ENCODE measurements around the gene P2RY1. TPM values are rescaled to one million over a fixed set of nuclear protein-coding genes. Genes with fewer than 3 reads are reported as not detected.
A peak's percentile ranks its signal among the peaks of the same experiment; 100 is the strongest.

P2RY1 gene
- 0.28 and 0.49 TPM in 2 replicates for total RNA-seq (2022)
- percentile 43 among the genes with signal in this experiment for Bru-seq, nascent RNA
- BruChase-seq, experiment 1, labeled RNA remaining after a 6-hour chase, result percentile 58 among the genes with signal in this experiment
- BruChase-seq, experiment 2, labeled RNA remaining after a 2-hour chase, result percentile 54 among the genes with signal in this experiment
- long read RNA-seq, result 0 reads

- no peaks in the 10 kb centered on the region for H3K27me3 Mint-ChIP-seq (ENCODE audit: insufficient read depth, unreplicated experiment)
- ChIA-PET CTCF (interaction anchor here (0.6 to 2.2 kb wide), 23 partner anchors 8 to 517 kb away, joined by 3 to 20 read pairs (median 4); no protein-coding TSS in a partner anchor), POLR2A (interaction anchor here (0.6 to 2.4 kb wide), 15 partner anchors 11 to 439 kb away, joined by 3 to 12 read pairs (median 4); no protein-coding TSS in a partner anchor)
- peak; percentile 75 for DNase-seq (ENCODE audit: unreplicated experiment)
- intact Hi-C loops (cut with micrococcal nuclease), result loop anchor here (2.0 kb wide), 2 partner anchors 36 to 126 kb away; no protein-coding TSS in a partner anchor
- peaks cover 8% of the 10 kb centered on the region for H3K4me1 Mint-ChIP-seq (ENCODE audit: insufficient read depth, unreplicated experiment)
- BruUV-seq (replicated peaks), result no TSS peak
- peak within 1 kb of the TSS; percentile 54 for H3K27ac Mint-ChIP-seq (ENCODE audit: low read depth, unreplicated experiment)
- no peaks in the 10 kb centered on the region for H3K9me3 Mint-ChIP-seq (ENCODE audit: unreplicated experiment)
- no peaks in the 10 kb centered on the region for H3K36me3 Mint-ChIP-seq (ENCODE audit: insufficient read depth, unreplicated experiment)
- H3K4me3 Mint-ChIP-seq (ENCODE audit: unreplicated experiment), result peak within 1 kb of the TSS; percentile 96
- TF ChIP-seq CTCF (IDR thresholded peaks at IDR 0.05; ENCODE audit: unreplicated experiment), result peak; percentile 12
Observed at GRCh38 chr3:152834776-152835600, at the start of gene P2RY1. Gene P2RY1, plus strand, starts transcription at chr3:152835131. Its CDS starts 652 bp downstream, at chr3:152835783.

- no TSS peak for BruUV-seq (replicated peaks)
Observed at GRCh38 chr3:152786977-152787681, 47.8 kb upstream of the P2RY1 start.

GRCh38 chr3:152790651-152791387, 44.1 kb upstream of the P2RY1 start:
- DNase-seq (ENCODE audit: unreplicated experiment), result no peak
- Mint-ChIP-seq H3K9me3 (ENCODE audit: unreplicated experiment) (no peaks in the 10 kb centered on the region), H3K27ac (ENCODE audit: low read depth, unreplicated experiment) (no peak overlapping the region), H3K27me3 (ENCODE audit: insufficient read depth, unreplicated experiment) (no peaks in the 10 kb centered on the region), H3K4me3 (ENCODE audit: unreplicated experiment) (no peak overlapping the region), H3K4me1 (ENCODE audit: insufficient read depth, unreplicated experiment) (no peaks in the 10 kb centered on the region), H3K36me3 (ENCODE audit: insufficient read depth, unreplicated experiment) (no peaks in the 10 kb centered on the region)
- intact Hi-C loops (cut with micrococcal nuclease), result no loop called here
- BruUV-seq (replicated peaks), result no TSS peak
- CTCF ChIA-PET, result interaction anchor here (1.2 kb wide), 1 partner anchor 30 kb away, joined by 5 read pairs; no protein-coding TSS in a partner anchor
- no peak for TF ChIP-seq CTCF (IDR thresholded peaks at IDR 0.05; ENCODE audit: unreplicated experiment)
- POLR2A ChIA-PET, result no interaction called here

More at GRCh38 chr3:152786977-152787681, 47.8 kb upstream of the P2RY1 start:
- no peaks in the 10 kb centered on the region for H3K27me3 Mint-ChIP-seq (ENCODE audit: insufficient read depth, unreplicated experiment)
- no peak overlapping the region for H3K27ac Mint-ChIP-seq (ENCODE audit: low read depth, unreplicated experiment)
- ChIA-PET CTCF (no interaction called here), POLR2A (no interaction called here)
- no peak for DNase-seq (ENCODE audit: unreplicated experiment)
- H3K4me3 Mint-ChIP-seq (ENCODE audit: unreplicated experiment), result no peak overlapping the region
- no peaks in the 10 kb centered on the region for H3K36me3 Mint-ChIP-seq (ENCODE audit: insufficient read depth, unreplicated experiment)
- H3K9me3 Mint-ChIP-seq (ENCODE audit: unreplicated experiment), result no peaks in the 10 kb centered on the region
- no peak for TF ChIP-seq CTCF (IDR thresholded peaks at IDR 0.05; ENCODE audit: unreplicated experiment)
- no peaks in the 10 kb centered on the region for H3K4me1 Mint-ChIP-seq (ENCODE audit: insufficient read depth, unreplicated experiment)
- intact Hi-C loops (cut with micrococcal nuclease), result no loop called here
